ENCODE measurements around the gene APLP1. TPM values are rescaled to one million over a fixed set of nuclear protein-coding genes. Genes with fewer than 3 reads are reported as not detected.

Gene APLP1
- total RNA-seq, 1 donor from 2014 or later, result 11.5 TPM

GRCh38 chr19:35928507-35928906 lies 60.1 kb downstream of the APLP1 start:
- TF ChIP-seq, protein P1, sequence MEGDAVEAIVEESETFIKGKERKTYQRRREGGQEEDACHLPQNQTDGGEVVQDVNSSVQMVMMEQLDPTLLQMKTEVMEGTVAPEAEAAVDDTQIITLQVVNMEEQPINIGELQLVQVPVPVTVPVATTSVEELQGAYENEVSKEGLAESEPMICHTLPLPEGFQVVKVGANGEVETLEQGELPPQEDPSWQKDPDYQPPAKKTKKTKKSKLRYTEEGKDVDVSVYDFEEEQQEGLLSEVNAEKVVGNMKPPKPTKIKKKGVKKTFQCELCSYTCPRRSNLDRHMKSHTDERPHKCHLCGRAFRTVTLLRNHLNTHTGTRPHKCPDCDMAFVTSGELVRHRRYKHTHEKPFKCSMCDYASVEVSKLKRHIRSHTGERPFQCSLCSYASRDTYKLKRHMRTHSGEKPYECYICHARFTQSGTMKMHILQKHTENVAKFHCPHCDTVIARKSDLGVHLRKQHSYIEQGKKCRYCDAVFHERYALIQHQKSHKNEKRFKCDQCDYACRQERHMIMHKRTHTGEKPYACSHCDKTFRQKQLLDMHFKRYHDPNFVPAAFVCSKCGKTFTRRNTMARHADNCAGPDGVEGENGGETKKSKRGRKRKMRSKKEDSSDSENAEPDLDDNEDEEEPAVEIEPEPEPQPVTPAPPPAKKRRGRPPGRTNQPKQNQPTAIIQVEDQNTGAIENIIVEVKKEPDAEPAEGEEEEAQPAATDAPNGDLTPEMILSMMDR (IDR thresholded peaks at IDR 0.05; ENCODE audit: unreplicated experiment), result no peak
- Mint-ChIP-seq H3K27me3 (ENCODE audit: unreplicated experiment) (peaks cover 10% of the 10 kb centered on the region), H3K27ac (ENCODE audit: unreplicated experiment) (no peak overlapping the region), H3K4me1 (ENCODE audit: unreplicated experiment) (peaks cover 9% of the 10 kb centered on the region), H3K36me3 (ENCODE audit: low read depth, unreplicated experiment) (no peaks in the 10 kb centered on the region), H3K4me3 (ENCODE audit: unreplicated experiment) (no peak overlapping the region), H3K9me3 (ENCODE audit: unreplicated experiment) (no peaks in the 10 kb centered on the region)
- no peak for DNase-seq (ENCODE audit: low spot score)

Other genes with a start within 250 kb of the APLP1 start
- 116 TPM for gene RBM42, start 239.5 kb upstream of the APLP1 start, total RNA-seq (ENCODE audit: unreplicated experiment)
- 1,894 TPM for gene ETV2, start 226.8 kb upstream of the APLP1 start, total RNA-seq (ENCODE audit: unreplicated experiment)
- 428 TPM for gene COX6B1, start 220.3 kb upstream of the APLP1 start, total RNA-seq (ENCODE audit: unreplicated experiment)
- gene UPK1A, start 202.1 kb upstream of the APLP1 start, total RNA-seq (ENCODE audit: unreplicated experiment), result not detected
- not detected for gene ZBTB32, start 164.0 kb upstream of the APLP1 start, total RNA-seq (ENCODE audit: unreplicated experiment)
- gene KMT2B, start 150.6 kb upstream of the APLP1 start, total RNA-seq (ENCODE audit: unreplicated experiment), result 51.7 TPM
- 3.2 TPM for gene IGFLR1, start 126.1 kb upstream of the APLP1 start, total RNA-seq (ENCODE audit: unreplicated experiment)
- 12.0 TPM for gene U2AF1L4, start 123.2 kb upstream of the APLP1 start, total RNA-seq (ENCODE audit: unreplicated experiment)
- gene PSENEN, start 122.9 kb upstream of the APLP1 start, total RNA-seq (ENCODE audit: unreplicated experiment), result 99.0 TPM
- 9.0 TPM for gene LIN37, start 120.0 kb upstream of the APLP1 start, total RNA-seq (ENCODE audit: unreplicated experiment)
- gene HSPB6, start 111.5 kb upstream of the APLP1 start, total RNA-seq (ENCODE audit: unreplicated experiment), result not detected
- 15.0 TPM for gene PROSER3, start 110.4 kb upstream of the APLP1 start, total RNA-seq (ENCODE audit: unreplicated experiment)
- 8.5 TPM for gene ARHGAP33, start 93.0 kb upstream of the APLP1 start, total RNA-seq (ENCODE audit: unreplicated experiment)
- not detected for gene PRODH2, start 55.7 kb upstream of the APLP1 start, total RNA-seq (ENCODE audit: unreplicated experiment)
- not detected for gene NPHS1, start 16.1 kb upstream of the APLP1 start, total RNA-seq (ENCODE audit: unreplicated experiment)
- 1.8 TPM for gene KIRREL2, start 11.7 kb upstream of the APLP1 start, total RNA-seq (ENCODE audit: unreplicated experiment)
- 13.0 TPM for gene NFKBID, start 32.0 kb downstream of the APLP1 start, total RNA-seq (ENCODE audit: unreplicated experiment)
- gene HCST, start 34.0 kb downstream of the APLP1 start, total RNA-seq (ENCODE audit: unreplicated experiment), result 0.95 TPM
- not detected for gene TYROBP, start 39.7 kb downstream of the APLP1 start, total RNA-seq (ENCODE audit: unreplicated experiment)
- 53.4 TPM for gene LRFN3, start 67.8 kb downstream of the APLP1 start, total RNA-seq (ENCODE audit: unreplicated experiment)
- 14.3 TPM for gene SDHAF1, start 126.6 kb downstream of the APLP1 start, total RNA-seq (ENCODE audit: unreplicated experiment)
- gene SYNE4, start 140.2 kb downstream of the APLP1 start, total RNA-seq (ENCODE audit: unreplicated experiment), result 4.5 TPM
- 27.3 TPM for gene ALKBH6, start 145.6 kb downstream of the APLP1 start, total RNA-seq (ENCODE audit: unreplicated experiment)
- gene CLIP3, start 164.3 kb downstream of the APLP1 start, total RNA-seq (ENCODE audit: unreplicated experiment), result 94.8 TPM
- gene THAP8, start 185.7 kb downstream of the APLP1 start, total RNA-seq (ENCODE audit: unreplicated experiment), result 6.7 TPM
- gene WDR62, start 186.3 kb downstream of the APLP1 start, total RNA-seq (ENCODE audit: unreplicated experiment), result 8.5 TPM
- not detected for gene OVOL3, start 242.6 kb downstream of the APLP1 start, total RNA-seq (ENCODE audit: unreplicated experiment)
- gene POLR2I, start 246.3 kb downstream of the APLP1 start, total RNA-seq (ENCODE audit: unreplicated experiment), result 66.4 TPM
- 206 TPM for gene TBCB, start 246.9 kb downstream of the APLP1 start, total RNA-seq (ENCODE audit: unreplicated experiment)

All from endothelial cell (in vitro differentiated cells).